ENCODE data around the gene NTM. TPM values are rescaled to one million over a fixed set of nuclear protein-coding genes. Genes with fewer than 3 reads are reported as not detected.

The NTM gene
- total and polyA plus RNA-seq, 12 donors, result 0.26 to 11.5 (median 4.0) TPM

DNA sequence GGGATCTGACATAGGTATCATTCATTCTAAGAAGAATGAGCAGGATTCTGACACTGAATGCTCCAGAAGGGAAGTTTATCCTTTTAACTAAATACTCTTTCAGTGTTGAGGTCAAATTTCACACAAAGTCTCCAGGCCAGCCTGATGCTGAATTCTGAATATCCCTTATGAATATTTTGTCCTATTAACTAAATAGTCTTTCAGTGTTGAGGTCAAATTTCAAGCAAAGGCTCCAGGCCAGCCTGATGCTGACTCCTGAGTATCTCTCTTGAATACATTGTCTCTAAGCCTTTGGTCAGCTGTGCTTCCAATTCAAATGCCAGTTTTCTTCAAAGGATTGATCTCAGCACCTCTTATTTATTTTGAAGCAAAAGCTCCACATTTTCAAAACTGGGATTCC is 676.8 kb downstream of the NTM start:
- intact Hi-C loops (cut with DNase I), result no loop called here
- TF ChIP-seq CTCF (IDR thresholded peaks at IDR 0.05) (no peak), POLR2A (IDR thresholded peaks at IDR 0.05) (no peak)
- no peaks in the 10 kb centered on the region for H3K27me3 ChIP-seq
- H3K9me3 ChIP-seq (replicated peaks in 1 of 3), result no peaks in the 10 kb centered on the region
- no peaks in the 10 kb centered on the region for H3K4me1 ChIP-seq (replicated peaks in 1 of 2)
- H3K27ac ChIP-seq, result no peak overlapping the region
- DNase-seq, result no peak
- H3K36me3 ChIP-seq (replicated peaks in 1 of 2), result no peaks in the 10 kb centered on the region
- no peak overlapping the region for H3K4me3 ChIP-seq

GRCh38 chr11:132048040-132048439 is 677.6 kb downstream of the NTM start:
- TF ChIP-seq POLR2A (IDR thresholded peaks at IDR 0.05) (no peak), CTCF (IDR thresholded peaks at IDR 0.05) (no peak)
- Histone ChIP-seq H3K36me3 (replicated peaks in 1 of 2) (no peaks in the 10 kb centered on the region), H3K27ac (no peak overlapping the region), H3K9me3 (replicated peaks in 1 of 3) (no peaks in the 10 kb centered on the region), H3K4me1 (replicated peaks in 1 of 2) (no peaks in the 10 kb centered on the region), H3K27me3 (no peaks in the 10 kb centered on the region), H3K4me3 (no peak overlapping the region)
- 78 to 87% (median 80%) methylated on average over 4 of the region's 4 CpGs for WGBS, 4 donors
- intact Hi-C loops (cut with DNase I), result no loop called here
- DNase-seq, result no peak

DNA sequence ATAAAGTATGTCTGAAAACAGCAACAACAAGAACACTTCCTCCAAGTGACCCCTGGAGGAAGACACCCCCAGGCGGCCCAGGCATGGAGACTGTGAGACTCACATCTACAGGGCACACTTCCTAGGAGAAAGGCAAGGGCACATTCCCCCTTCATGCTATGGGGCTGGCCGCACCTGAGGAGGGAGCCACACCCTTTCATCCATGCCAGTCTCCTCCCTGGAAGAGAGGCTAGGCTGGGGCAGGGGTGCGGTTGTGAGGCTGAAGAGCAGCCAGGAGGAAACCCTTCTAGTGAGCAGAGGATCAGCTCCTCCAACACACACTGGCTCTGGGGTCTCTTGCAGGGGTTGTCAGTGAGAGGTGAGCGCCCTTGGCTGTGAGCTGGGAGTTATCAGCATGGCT is 678.8 kb downstream of the NTM start:
- intact Hi-C loops (cut with DNase I), result no loop called here
- WGBS, 4 donors, result 79 to 92% (median 86%) methylated on average over 3 to 4 of the region's 4 CpGs
- Histone ChIP-seq H3K4me3 (no peak overlapping the region), H3K4me1 (replicated peaks in 1 of 2) (no peaks in the 10 kb centered on the region), H3K27ac (no peak overlapping the region), H3K9me3 (replicated peaks in 1 of 3) (no peaks in the 10 kb centered on the region), H3K27me3 (no peaks in the 10 kb centered on the region), H3K36me3 (replicated peaks in 1 of 2) (no peaks in the 10 kb centered on the region)
- DNase-seq, result no peak
- TF ChIP-seq CTCF (IDR thresholded peaks at IDR 0.05), result no peak
- no peak for TF ChIP-seq POLR2A (IDR thresholded peaks at IDR 0.05)

DNA sequence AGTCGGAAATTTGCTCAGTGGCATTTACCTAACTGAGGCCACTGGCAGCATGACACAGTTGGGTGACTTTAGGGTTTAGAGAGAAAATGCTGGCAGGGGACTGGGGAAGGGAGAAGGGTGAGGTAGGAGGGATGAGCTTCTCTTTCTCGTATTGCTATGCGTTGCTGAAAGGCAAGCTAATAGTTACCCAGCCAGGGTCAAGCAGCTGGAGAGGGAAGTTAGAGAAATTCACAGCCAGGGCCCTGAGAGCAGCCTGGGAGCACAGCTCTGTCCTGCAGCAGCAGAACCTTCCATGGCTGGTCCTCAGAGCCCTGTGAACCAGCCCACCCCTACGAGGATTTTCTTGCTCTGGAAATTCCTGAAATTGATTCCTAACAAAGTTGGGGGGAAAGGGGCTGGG is 679.6 kb downstream of the NTM start:
- Histone ChIP-seq H3K4me1 (replicated peaks in 1 of 2) (no peaks in the 10 kb centered on the region), H3K9me3 (replicated peaks in 1 of 3) (no peaks in the 10 kb centered on the region), H3K27ac (no peak overlapping the region), H3K27me3 (no peaks in the 10 kb centered on the region), H3K4me3 (no peak overlapping the region), H3K36me3 (replicated peaks in 1 of 2) (no peaks in the 10 kb centered on the region)
- intact Hi-C loops (cut with DNase I), result no loop called here
- no peak for DNase-seq
- WGBS, 4 donors, result 63 to 75% (median 67%) methylated on average over 4 of the region's 4 CpGs
- TF ChIP-seq POLR2A (IDR thresholded peaks at IDR 0.05) (no peak), CTCF (IDR thresholded peaks at IDR 0.05) (no peak)

All from adrenal gland (tissue), 12 donors.